Nephron progenitor cell (in vitro differentiated cells): ENCODE data around the gene USP33.

ENCODE experiments used
- DNase-seq: peaks from one replicate; pipeline ENCODE4 v3.0.0; 2021
- H3K27ac Mint-ChIP-seq: 2 replicates; pipeline ENCODE4 v1.8.0; 2021; ENCODE audit warnings: mild to moderate bottlenecking, moderate library complexity, mixed read lengths
- H3K27me3 Mint-ChIP-seq: 2 replicates; pipeline ENCODE4 v1.8.0; 2021; ENCODE audit warnings: mild to moderate bottlenecking, low read depth, mixed read lengths; ENCODE audit not compliant: poor library complexity
- H3K36me3 Mint-ChIP-seq: 2 replicates; pipeline ENCODE4 v1.8.0; 2021; ENCODE audit warnings: low read depth, mixed read lengths
- H3K4me1 Mint-ChIP-seq: 2 replicates; pipeline ENCODE4 v1.8.0; 2021; ENCODE audit warnings: mixed read lengths
- H3K4me3 Mint-ChIP-seq: 2 replicates; pipeline ENCODE4 v1.8.0; 2021; ENCODE audit warnings: mild to moderate bottlenecking, moderate library complexity, mixed read lengths
- H3K9me3 Mint-ChIP-seq: 2 replicates; pipeline ENCODE4 v1.8.0; 2021; ENCODE audit warnings: mild to moderate bottlenecking, moderate library complexity, mixed read lengths
- CTCF ChIP-seq: fragments of 200-600 bp; sonication (generic); IDR thresholded peaks from 2 replicates; pipeline ENCODE4 v1.5.0; 2021; ENCODE audit warnings: antibody characterized with exemption

USP33 gene

GRCh38 chr1:77759071-77760028 lies at the start of gene USP33:
Gene USP33, minus strand, starts transcription at chr1:77759852. Its CDS starts 18,155 bp downstream, at chr1:77741697.
- Mint-ChIP-seq H3K27me3 (peaks cover 6% of the 10 kb centered on the region), H3K36me3 (no peaks in the 10 kb centered on the region), H3K4me3 (peak within 1 kb of the TSS; percentile 97), H3K27ac (peak within 1 kb of the TSS; percentile 95), H3K9me3 (no peaks in the 10 kb centered on the region), H3K4me1 (peaks cover 35% of the 10 kb centered on the region)
- TF ChIP-seq CTCF = no peak
- peak; percentile 91 for DNase-seq

- no peaks in the 10 kb centered on the region for H3K27me3 Mint-ChIP-seq
- no peaks in the 10 kb centered on the region for H3K4me1 Mint-ChIP-seq
- no peak overlapping the region for H3K4me3 Mint-ChIP-seq
- TF ChIP-seq CTCF = no peak
- no peak for DNase-seq
- no peaks in the 10 kb centered on the region for H3K9me3 Mint-ChIP-seq
- peaks cover 47% of the 10 kb centered on the region for H3K36me3 Mint-ChIP-seq
- no peak overlapping the region for H3K27ac Mint-ChIP-seq
Observed at GRCh38 chr1:77803371-77803770, 43.7 kb upstream of the USP33 start.

GRCh38 chr1:77802026-77802425 lies 42.4 kb upstream of the USP33 start:
- Mint-ChIP-seq H3K27me3 (no peaks in the 10 kb centered on the region), H3K27ac (no peak overlapping the region), H3K4me3 (no peak overlapping the region), H3K9me3 (no peaks in the 10 kb centered on the region), H3K36me3 (peaks cover 41% of the 10 kb centered on the region), H3K4me1 (no peaks in the 10 kb centered on the region)
- TF ChIP-seq CTCF = no peak
- no peak for DNase-seq

GRCh38 chr1:77797991-77798390 lies 38.3 kb upstream of the USP33 start:
- Mint-ChIP-seq H3K4me3 (no peak overlapping the region), H3K9me3 (no peaks in the 10 kb centered on the region), H3K27ac (no peak overlapping the region), H3K36me3 (peaks cover 25% of the 10 kb centered on the region), H3K27me3 (no peaks in the 10 kb centered on the region), H3K4me1 (no peaks in the 10 kb centered on the region)
- no peak for TF ChIP-seq CTCF
- no peak for DNase-seq

GRCh38 chr1:77796695-77797405 lies 37.2 kb upstream of the USP33 start:
- DNase-seq = no peak
- H3K36me3 Mint-ChIP-seq = peaks cover 17% of the 10 kb centered on the region

More at GRCh38 chr1:77796695-77797405, 37.2 kb upstream of the USP33 start:
- no peak overlapping the region for H3K4me3 Mint-ChIP-seq
- no peak overlapping the region for H3K27ac Mint-ChIP-seq
- H3K4me1 Mint-ChIP-seq = no peaks in the 10 kb centered on the region
- TF ChIP-seq CTCF = no peak
- no peaks in the 10 kb centered on the region for H3K27me3 Mint-ChIP-seq
- H3K9me3 Mint-ChIP-seq = no peaks in the 10 kb centered on the region
